Neuronal stem cell (in vitro differentiated cells): Measurements from ENCODE around the gene LETMD1. TPM values are rescaled to one million over a fixed set of nuclear protein-coding genes. Genes with fewer than 3 reads are reported as not detected.

ENCODE experiments used
- DNase-seq: peaks from one replicate; pipeline ENCODE4 v3.0.0-alpha.2; 2013; ENCODE audit warnings: low spot score
- H2AFZ ChIP-seq: one replicate; pipeline ENCODE4 v1.6.1; 2013; ENCODE audit warnings: mild to moderate bottlenecking, low read length, inconsistent platforms
- H2AK5ac ChIP-seq: 2 replicates; pipeline ENCODE4 v1.6.1; 2013; ENCODE audit warnings: low read depth, mild to moderate bottlenecking, inconsistent platforms, low read length, moderate library complexity, mixed read lengths
- H2BK120ac ChIP-seq: 2 replicates; pipeline ENCODE4 v1.6.1; 2013; ENCODE audit warnings: low read depth, mild to moderate bottlenecking, inconsistent platforms, low read length, moderate library complexity, mixed read lengths
- H2BK12ac ChIP-seq: one replicate; pipeline ENCODE4 v1.6.1; 2013; ENCODE audit warnings: low read length, inconsistent platforms
- H2BK15ac ChIP-seq: 2 replicates; pipeline ENCODE4 v1.6.1; 2013; ENCODE audit warnings: mild to moderate bottlenecking, low read length, inconsistent platforms, mixed read lengths
- H2BK5ac ChIP-seq: one replicate; pipeline ENCODE4 v1.6.1; 2013; ENCODE audit warnings: inconsistent platforms, mild to moderate bottlenecking, low read length, moderate library complexity
- H3K14ac ChIP-seq: one replicate; pipeline ENCODE4 v1.6.1; 2013; ENCODE audit warnings: low read length, inconsistent platforms
- H3K18ac ChIP-seq: 2 replicates; pipeline ENCODE4 v1.6.1; 2013; ENCODE audit warnings: low read length, inconsistent platforms
- H3K23ac ChIP-seq: 2 replicates; pipeline ENCODE4 v1.6.1; 2013; ENCODE audit warnings: low read depth, mild to moderate bottlenecking, mixed read lengths, low read length, inconsistent platforms; ENCODE audit not compliant: poor library complexity
- H3K27ac ChIP-seq: replicated peaks from 3 replicates; pipeline ENCODE4 v1.5.1; 2013; ENCODE audit warnings: low read length, inconsistent platforms
- H3K27me3 ChIP-seq, 3 experiments: 2 replicates each; pipeline ENCODE4 v1.6.1; 2013; ENCODE audit warnings: low read length in 3 of 3, mild to moderate bottlenecking in 2 of 3, inconsistent platforms in 1 of 3, low read depth in 1 of 3, mixed read lengths in 1 of 3, moderate library complexity in 1 of 3; ENCODE audit not compliant: control insufficient read depth in 3 of 3, insufficient read depth in 3 of 3
- H3K36me3 ChIP-seq, 2 donors: replicated peaks in 1 of 2; 2 replicates each; pipeline ENCODE4 v1.6.1; 2013; ENCODE audit warnings: low read length in 2 of 2; ENCODE audit not compliant: control insufficient read depth in 2 of 2, insufficient read depth in 2 of 2
- H3K4ac ChIP-seq: 2 replicates; pipeline ENCODE4 v1.6.1; 2013; ENCODE audit warnings: inconsistent platforms, mild to moderate bottlenecking, low read length, moderate library complexity
- H3K4me1 ChIP-seq, 2 donors: 1 replicate in 1 of 2; 2 replicates in 1 of 2; pipeline ENCODE4 v1.6.1; 2013; ENCODE audit warnings: low read length in 2 of 2, low read depth in 1 of 2; ENCODE audit not compliant: control insufficient read depth in 2 of 2, insufficient read depth in 1 of 2
- H3K4me2 ChIP-seq: one replicate; pipeline ENCODE4 v1.6.1; 2013; ENCODE audit warnings: mild to moderate bottlenecking, low read length, inconsistent platforms; ENCODE audit not compliant: insufficient read depth, poor library complexity, severe bottlenecking
- H3K4me3 ChIP-seq, 2 donors: 2 replicates each; pipeline ENCODE4 v1.5.1; 2013; ENCODE audit warnings: low read length in 2 of 2, mild to moderate bottlenecking in 2 of 2, inconsistent platforms in 1 of 2, moderate library complexity in 1 of 2
- H3K79me1 ChIP-seq: one replicate; pipeline ENCODE4 v1.6.1; 2013; ENCODE audit warnings: low read depth, mild to moderate bottlenecking, inconsistent platforms, low read length, moderate library complexity
- H3K9ac ChIP-seq: one replicate; pipeline ENCODE4 v1.6.1; 2013; ENCODE audit warnings: mild to moderate bottlenecking, low read depth, low read length, inconsistent platforms; ENCODE audit not compliant: poor library complexity
- H3K9me3 ChIP-seq, 2 donors: replicated peaks in 1 of 2; 2 replicates each; pipeline versions ENCODE3 to v1.6.1; 2013; ENCODE audit warnings: low read length in 2 of 2, mild to moderate bottlenecking in 2 of 2, inconsistent platforms in 1 of 2, low read depth in 1 of 2, mixed read lengths in 1 of 2, moderate library complexity in 1 of 2; ENCODE audit not compliant: control insufficient read depth in 2 of 2, insufficient read depth in 1 of 2
- H4K8ac ChIP-seq: one replicate; pipeline ENCODE4 v1.6.1; 2013; ENCODE audit warnings: low read depth, mild to moderate bottlenecking, inconsistent platforms, low read length, moderate library complexity
- H4K91ac ChIP-seq: one replicate; pipeline ENCODE4 v1.6.1; 2013; ENCODE audit warnings: low read length, low read depth, mild to moderate bottlenecking, inconsistent platforms; ENCODE audit not compliant: poor library complexity
- WGBS, 2 donors: extraction: QIAGEN DNeasy Blood & Tissue Kit; methylation state at CpG; one replicate each; pipeline ENCODE4 v1.1.7; 2013; ENCODE audit warnings: missing lambda C conversion rate in 2 of 2, mixed read lengths in 1 of 2; ENCODE audit not compliant: insufficient read length in 2 of 2, insufficient replicate concordance in 1 of 2; ENCODE audit errors: extremely low coverage in 2 of 2; 5-methylcytosine and 5-hydroxymethylcytosine counted together
- polyA plus RNA-seq, 2 experiments: library from polyadenylated mRNA; stranded (reverse); fragments of 200-250 nt; gene quantifications; one replicate each; pipeline ENCODE4 v1.2.3, GENCODE V29; 2013

Gene LETMD1
- 35.3 TPM for polyA plus RNA-seq (2013, experiment 1 of 2)
- polyA plus RNA-seq (2013, experiment 2 of 2), result 35.6 TPM

DNA sequence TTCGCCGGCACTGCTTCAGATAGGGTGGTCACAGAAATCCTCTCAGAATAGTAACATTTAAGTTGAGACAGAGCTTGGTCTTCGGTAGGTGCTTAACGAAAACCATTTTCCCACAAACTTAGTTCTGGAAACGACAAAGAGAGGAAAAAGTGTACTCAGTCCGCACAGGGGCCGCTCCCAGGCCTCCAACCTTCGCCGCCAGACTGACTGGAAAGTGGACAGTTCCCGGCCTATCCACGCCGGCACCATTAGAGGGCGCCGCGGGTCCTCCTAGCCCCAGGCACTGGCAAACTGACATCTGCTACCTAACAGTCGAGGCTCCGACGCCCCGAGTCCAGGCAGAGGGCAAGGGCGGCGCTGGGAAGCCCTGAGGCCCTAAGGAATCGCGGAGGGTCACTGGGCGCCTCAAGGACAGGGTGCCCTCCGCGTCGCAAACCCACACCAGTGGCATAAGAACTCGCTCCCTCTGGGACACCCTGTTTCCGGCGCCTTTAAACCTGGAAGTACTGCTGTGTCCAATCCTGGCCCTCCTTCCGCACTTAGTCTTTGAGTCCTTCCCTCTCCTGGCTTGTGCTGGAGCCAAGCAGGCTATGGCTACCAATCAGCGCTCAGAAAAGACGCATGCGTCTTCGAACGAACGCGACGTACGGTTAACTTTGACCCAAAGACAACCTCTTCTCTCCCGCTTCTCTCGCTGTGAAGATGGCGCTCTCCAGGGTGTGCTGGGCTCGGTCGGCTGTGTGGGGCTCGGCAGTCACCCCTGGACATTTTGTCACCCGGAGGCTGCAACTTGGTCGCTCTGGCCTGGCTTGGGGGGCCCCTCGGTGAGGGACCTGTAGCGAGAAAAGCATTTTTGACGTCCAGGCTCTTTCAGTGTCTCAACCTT lies at the start of gene LETMD1:
LETMD1 (plus strand) TSS at position 673 of the 886 bp plus-strand sequence; CDS start at position 703, 30 bp downstream.
- Histone ChIP-seq H3K27me3 (no peaks in the 10 kb centered on the region), H3K18ac (peak within 1 kb of the TSS; percentile 94), H2BK120ac (no peak within 1 kb of the TSS), H3K4me2 (peak within 1 kb of the TSS; percentile 63), H2AK5ac (no peak within 1 kb of the TSS), H3K23ac (peak within 1 kb of the TSS; percentile 66), H2BK5ac (peak within 1 kb of the TSS; percentile 13), H3K9ac (peak within 1 kb of the TSS; percentile 73), H4K91ac (no peak within 1 kb of the TSS), H2BK15ac (no peak within 1 kb of the TSS), H2AFZ (peak within 1 kb of the TSS; percentile 85), H3K9me3 (no peaks in the 10 kb centered on the region), H3K4me1 (peaks cover 3% of the 10 kb centered on the region in 2 donors), H3K79me1 (no peaks in the 10 kb centered on the region), H2BK12ac (no peak within 1 kb of the TSS), H3K27ac (peak within 1 kb of the TSS; percentile 71), H3K4me3 (peak within 1 kb of the TSS; percentile 51 to 87), H3K4ac (no peak within 1 kb of the TSS), H3K36me3 (peaks cover 3 to 4% of the 10 kb centered on the region in 2 donors), H4K8ac (no peak within 1 kb of the TSS), H3K14ac (no peak within 1 kb of the TSS)
- no CpG with 5 or more reads among the region's 51 CpGs for WGBS, 2 donors
- peak; percentile 92 for DNase-seq

DNA sequence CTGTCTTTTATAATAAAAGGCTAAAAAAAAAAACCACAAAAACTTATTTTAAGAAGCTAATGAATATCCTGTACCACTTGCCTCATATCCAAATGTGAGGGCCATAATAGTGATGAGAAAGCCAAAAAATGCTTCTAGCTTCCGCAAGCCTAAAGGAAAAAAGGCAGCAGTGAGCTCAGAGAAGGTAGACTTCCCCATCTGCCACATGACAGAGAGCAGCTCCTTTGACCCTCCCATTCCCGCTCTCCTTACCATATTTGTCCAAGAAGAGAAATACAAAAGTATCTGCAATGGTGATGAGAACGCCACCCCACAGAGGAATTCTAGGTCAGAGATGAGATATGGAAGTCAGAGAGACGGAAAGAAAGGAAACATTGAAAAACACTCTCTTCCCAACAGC lies 49.0 kb upstream of the LETMD1 start:
- H3K36me3 ChIP-seq, result peaks cover 4 to 68% of the 10 kb centered on the region in 2 donors
- WGBS, 2 donors, result no CpG with 5 or more reads among the region's 4 CpGs
- no peak overlapping the region for H3K23ac ChIP-seq
- H2BK15ac ChIP-seq, result no peak overlapping the region
- H3K4me3 ChIP-seq, result no peak overlapping the region
- H4K91ac ChIP-seq, result no peak overlapping the region
- no peak overlapping the region for H3K4me2 ChIP-seq
- no peak overlapping the region for H3K14ac ChIP-seq
- no peak overlapping the region for H4K8ac ChIP-seq
- no peaks in the 10 kb centered on the region for H3K79me1 ChIP-seq
- H3K4me1 ChIP-seq, result no peaks in the 10 kb centered on the region
- no peak overlapping the region for H2BK120ac ChIP-seq
- H3K27me3 ChIP-seq, result no peaks in the 10 kb centered on the region
- H2BK5ac ChIP-seq, result no peak overlapping the region
- H3K4ac ChIP-seq, result no peak overlapping the region
- no peak overlapping the region for H2AFZ ChIP-seq
- H3K9ac ChIP-seq, result no peak overlapping the region
- no peak overlapping the region for H3K18ac ChIP-seq
- no peaks in the 10 kb centered on the region for H3K9me3 ChIP-seq
- H2BK12ac ChIP-seq, result no peak overlapping the region
- H3K27ac ChIP-seq, result no peak overlapping the region
- no peak for DNase-seq
- no peak overlapping the region for H2AK5ac ChIP-seq

DNA sequence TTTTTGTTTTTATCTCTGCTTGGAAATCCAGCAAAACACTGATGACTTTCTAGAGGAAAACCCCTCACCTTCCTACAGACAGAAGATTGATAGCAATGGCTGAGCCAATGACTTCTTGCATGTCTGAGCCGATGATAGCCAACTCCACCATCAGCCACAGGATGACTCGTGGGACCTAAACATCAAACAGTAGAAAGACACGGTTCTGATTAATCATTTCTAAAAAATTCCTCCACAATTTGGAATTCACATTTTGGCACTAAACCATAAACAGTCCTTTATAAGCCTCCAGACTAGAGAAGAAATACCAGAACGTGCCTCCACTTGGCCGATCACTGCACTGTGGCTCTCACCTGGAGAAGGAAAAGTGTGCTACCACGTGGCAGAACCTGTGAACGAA lies 47.9 kb upstream of the LETMD1 start:
- no peak overlapping the region for H3K4me2 ChIP-seq
- no peak overlapping the region for H2BK12ac ChIP-seq
- H3K79me1 ChIP-seq, result peaks cover 1% of the 10 kb centered on the region
- DNase-seq, result no peak
- no peak overlapping the region for H3K4ac ChIP-seq
- H2BK5ac ChIP-seq, result no peak overlapping the region
- H3K9ac ChIP-seq, result no peak overlapping the region
- H2BK15ac ChIP-seq, result no peak overlapping the region
- H2AFZ ChIP-seq, result no peak overlapping the region
- H2AK5ac ChIP-seq, result no peak overlapping the region
- H3K36me3 ChIP-seq, result peaks cover 10 to 68% of the 10 kb centered on the region in 2 donors
- no peak overlapping the region for H2BK120ac ChIP-seq
- no peak overlapping the region for H4K91ac ChIP-seq
- no peak overlapping the region for H3K27ac ChIP-seq
- H3K27me3 ChIP-seq, result no peaks in the 10 kb centered on the region
- H3K14ac ChIP-seq, result no peak overlapping the region
- H3K23ac ChIP-seq, result no peak overlapping the region
- no CpG with 5 or more reads among the region's 7 CpGs for WGBS, 2 donors
- H4K8ac ChIP-seq, result no peak overlapping the region
- H3K4me1 ChIP-seq, result no peaks in the 10 kb centered on the region
- no peak overlapping the region for H3K18ac ChIP-seq
- peaks cover 0 to 2% of the 10 kb centered on the region in 2 donors for H3K9me3 ChIP-seq
- H3K4me3 ChIP-seq, result no peak overlapping the region

GRCh38 chr12:51001799-51002198 lies 46.3 kb upstream of the LETMD1 start:
- peaks cover 7 to 62% of the 10 kb centered on the region in 2 donors for H3K36me3 ChIP-seq
- no peak overlapping the region for H2BK12ac ChIP-seq
- H2BK120ac ChIP-seq, result no peak overlapping the region
- H3K27ac ChIP-seq, result no peak overlapping the region
- H3K18ac ChIP-seq, result no peak overlapping the region
- H3K4me2 ChIP-seq, result no peak overlapping the region
- no peak overlapping the region for H4K91ac ChIP-seq
- H3K27me3 ChIP-seq, result no peaks in the 10 kb centered on the region
- no CpG with 5 or more reads among the region's 1 CpG for WGBS, 2 donors
- H2BK5ac ChIP-seq, result no peak overlapping the region
- H4K8ac ChIP-seq, result no peak overlapping the region
- H3K4me1 ChIP-seq, result no peaks in the 10 kb centered on the region
- no peak overlapping the region for H2AK5ac ChIP-seq
- no peak overlapping the region for H2AFZ ChIP-seq
- peaks cover 0 to 2% of the 10 kb centered on the region in 2 donors for H3K9me3 ChIP-seq
- H2BK15ac ChIP-seq, result no peak overlapping the region
- H3K4me3 ChIP-seq, result no peak overlapping the region
- H3K23ac ChIP-seq, result no peak overlapping the region
- no peak overlapping the region for H3K4ac ChIP-seq
- peaks cover 1% of the 10 kb centered on the region for H3K79me1 ChIP-seq
- peak overlapping the region; percentile 44 for H3K9ac ChIP-seq
- H3K14ac ChIP-seq, result no peak overlapping the region
- no peak for DNase-seq
